Hematopoietic multipotent progenitor cell (in vitro differentiated cells): ENCODE results near the gene SERPINB13. TPM values are rescaled to one million over a fixed set of nuclear protein-coding genes. Genes with fewer than 3 reads are reported as not detected.
"Not testable (repeated sequence)": the region's sequence is repeated elsewhere in the genome, so short reads cannot be mapped to it uniquely, and the experiment has no call there.

Experiments
- DNase-seq, 3 donors: peaks; one replicate each; pipeline ENCODE4 v3.0.0-alpha.2; 2011 to 2015; ENCODE audit warnings: low read depth in 2 of 3, low spot score in 2 of 3
- total RNA-seq: library from RNA; depleted of rRNA; stranded (reverse); fragments of >200 nt; gene quantifications from one replicate; pipeline ENCODE4 v1.2.3, GENCODE V29; 2012

SERPINB13 gene
- total RNA-seq, 1 donor, result not detected

DNA sequence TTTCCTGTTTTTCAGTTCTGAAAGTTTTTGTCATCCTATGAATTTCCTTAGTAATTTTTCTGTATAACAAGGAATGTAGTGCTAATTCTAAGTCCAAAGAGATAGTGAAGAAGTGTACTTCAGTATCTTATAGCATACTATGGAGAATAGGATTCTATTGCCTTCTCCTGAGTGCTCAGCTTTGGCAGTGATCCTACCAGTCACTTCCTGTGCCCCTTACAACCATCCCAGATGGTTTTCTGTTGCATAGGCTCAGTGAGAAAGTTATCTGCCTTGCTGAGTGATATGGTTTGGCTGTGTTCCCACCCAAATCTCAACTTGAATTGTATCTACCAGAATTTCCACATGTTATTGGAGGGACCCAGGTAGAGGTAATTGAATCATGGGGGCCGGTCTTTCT, 57.6 kb downstream of the SERPINB13 start:
- DNase-seq, result not testable (repeated sequence)

DNA sequence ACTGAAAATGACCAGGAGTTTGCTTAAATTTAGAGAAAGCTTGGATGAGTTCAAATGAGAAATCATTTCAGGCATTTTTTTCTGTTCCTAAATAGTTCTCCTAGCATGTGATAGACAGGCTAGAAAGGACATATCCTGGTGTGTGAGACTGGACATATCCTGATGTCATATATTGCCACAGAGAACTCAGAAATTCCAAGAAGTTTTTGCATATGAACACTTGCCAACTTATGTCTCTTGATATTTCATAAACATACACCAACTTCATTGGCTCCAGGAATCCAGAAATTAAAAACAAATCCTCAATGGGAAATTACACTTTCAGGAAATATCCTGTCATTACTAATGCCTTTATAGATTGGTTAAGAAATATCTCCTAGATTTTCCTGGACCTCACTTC, 59.8 kb downstream of the SERPINB13 start:
- no peak for DNase-seq

DNA sequence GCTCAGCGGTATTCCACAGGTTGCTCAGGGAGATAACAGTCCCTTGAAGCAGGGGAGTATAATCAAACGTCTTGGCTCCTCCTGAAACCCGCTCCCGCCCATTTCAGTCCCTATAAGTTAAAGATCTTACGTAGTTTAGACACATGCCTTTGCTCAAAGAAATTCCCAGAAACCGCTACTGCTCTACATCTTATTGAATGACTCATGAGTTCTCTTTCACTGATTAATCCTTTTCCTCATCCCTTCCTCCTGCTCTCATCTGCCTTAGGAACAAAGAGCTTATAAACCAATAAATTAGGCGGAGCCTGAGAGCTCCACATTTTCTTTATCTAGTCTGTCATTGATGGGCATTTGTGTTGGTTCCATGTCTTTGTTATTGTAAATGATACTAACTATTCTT, 61.1 kb downstream of the SERPINB13 start:
- DNase-seq, result no peak

Other genes starting within 250 kb of the SERPINB13 start
- 17.0 TPM for gene KDSR, start 220.1 kb upstream of the SERPINB13 start, total RNA-seq
- gene VPS4B, start 164.9 kb upstream of the SERPINB13 start, total RNA-seq, result 18.0 TPM
- gene SERPINB5, start 110.4 kb upstream of the SERPINB13 start, total RNA-seq, result not detected
- not detected for gene SERPINB12, start 45.0 kb upstream of the SERPINB13 start, total RNA-seq
- gene SERPINB4, start 56.9 kb downstream of the SERPINB13 start, total RNA-seq, result not detected
- not detected for gene SERPINB3, start 74.5 kb downstream of the SERPINB13 start, total RNA-seq
- gene SERPINB11, start 115.6 kb downstream of the SERPINB13 start, total RNA-seq, result not detected
- not detected for gene SERPINB7, start 188.1 kb downstream of the SERPINB13 start, total RNA-seq